ENCODE results near the gene KIF9.
"Not testable (repeated sequence)": the region's sequence is repeated elsewhere in the genome, so short reads cannot be mapped to it uniquely, and the experiment has no call there.

KIF9 gene

GRCh38 chr3:47247131-47248064 lies 35.2 kb downstream of the KIF9 start:
- no peak for DNase-seq

DNA sequence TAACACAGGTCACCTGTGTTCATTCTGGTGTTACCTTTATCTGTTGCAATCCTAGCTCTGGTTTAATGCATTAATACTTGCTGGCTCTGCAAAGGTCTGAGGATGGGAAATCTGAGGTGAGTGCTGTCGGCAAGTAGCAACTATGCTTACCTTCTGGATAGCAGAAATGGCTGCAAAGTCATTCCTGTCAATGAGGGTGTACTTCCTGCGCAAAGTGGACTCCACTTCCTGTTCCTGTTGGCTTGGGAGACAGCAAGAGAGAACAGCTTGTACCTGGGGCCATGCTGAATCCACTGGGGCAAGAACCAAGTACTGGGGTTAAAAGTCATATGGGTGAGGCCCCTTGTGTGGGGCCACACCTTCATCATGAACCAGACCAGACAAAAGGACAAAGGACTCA lies 37.3 kb downstream of the KIF9 start:
- DNase-seq, result no peak

GRCh38 chr3:47244531-47245100 lies 38.0 kb downstream of the KIF9 start:
- DNase-seq, result no peak

GRCh38 chr3:47243419-47244147 lies 39.0 kb downstream of the KIF9 start:
- no peak for DNase-seq

GRCh38 chr3:47239929-47240328 lies 42.7 kb downstream of the KIF9 start:
- no peak for DNase-seq

DNA sequence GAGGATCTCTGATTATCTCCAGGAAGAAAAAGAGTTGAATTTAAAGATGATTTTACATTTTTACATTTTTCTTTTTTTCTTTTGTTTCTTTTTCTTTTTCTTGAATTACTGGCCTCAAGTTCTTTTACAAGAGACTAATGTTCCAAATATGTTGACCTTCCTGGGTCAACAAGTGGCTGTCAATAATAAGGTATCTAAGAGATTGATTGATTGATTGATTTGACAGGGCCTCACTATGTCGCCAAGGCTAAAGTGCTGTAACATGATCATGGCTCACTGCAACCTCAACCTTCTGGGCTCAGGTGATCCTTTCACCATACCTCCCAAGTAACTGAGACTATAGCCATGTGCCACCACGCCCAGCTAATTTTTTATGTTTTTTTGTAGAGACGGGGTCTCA lies 44.6 kb downstream of the KIF9 start:
- DNase-seq, result no peak

- no peak for DNase-seq
These were observed 54.5 kb downstream of the KIF9 start for GRCh38 chr3:47228088-47228487.

DNA sequence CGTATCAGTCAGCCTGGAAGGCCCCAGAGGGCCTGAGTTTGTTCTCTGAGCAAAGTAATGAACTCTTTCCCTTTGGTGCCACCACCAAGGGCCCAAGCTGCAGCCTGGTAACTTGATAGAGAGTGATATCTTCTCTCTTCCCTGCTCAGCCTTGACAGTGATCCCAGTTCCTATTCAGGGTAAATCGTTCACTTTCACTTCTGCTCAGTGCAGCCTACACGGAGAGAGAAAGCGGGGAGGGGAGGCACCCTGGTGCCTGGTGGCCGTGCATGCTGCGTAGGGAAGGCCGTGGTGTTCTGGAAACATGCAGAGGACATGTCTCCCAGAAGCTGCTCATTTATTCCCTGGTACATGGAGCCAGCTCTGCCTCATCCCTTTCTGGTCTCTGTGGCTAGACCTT lies 54.9 kb downstream of the KIF9 start:
- DNase-seq, result no peak

- no peak for DNase-seq
These were observed 57.2 kb downstream of the KIF9 start for GRCh38 chr3:47225310-47225906.

GRCh38 chr3:47223755-47224154 lies 58.8 kb downstream of the KIF9 start:
- DNase-seq, result no peak

- DNase-seq, result no peak
These were observed 60.8 kb downstream of the KIF9 start for GRCh38 chr3:47221798-47222197.

GRCh38 chr3:47210863-47211405 lies 71.7 kb downstream of the KIF9 start:
- DNase-seq, result no peak

DNA sequence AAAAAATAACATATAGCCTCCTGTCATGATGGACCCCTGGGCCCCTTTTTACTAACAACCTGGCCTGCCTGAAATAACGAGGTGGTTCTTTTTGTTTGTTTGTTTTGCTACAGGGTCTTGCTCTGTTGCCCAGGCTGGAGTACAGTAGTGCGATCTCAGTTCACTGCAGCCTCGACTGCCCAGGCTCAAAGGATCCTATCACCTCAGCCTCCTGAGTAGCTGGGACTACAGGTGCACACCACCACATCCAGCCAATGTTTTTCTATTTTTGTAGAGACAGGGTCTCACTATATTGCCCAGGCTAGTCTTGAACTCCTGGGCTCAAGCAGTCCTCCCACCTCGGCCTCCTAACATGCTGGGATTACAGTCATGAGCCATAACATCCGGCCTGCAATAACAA lies 76.6 kb downstream of the KIF9 start:
- DNase-seq, result not testable (repeated sequence)

GRCh38 chr3:47204875-47205274 lies 77.7 kb downstream of the KIF9 start:
- DNase-seq, result no peak

GRCh38 chr3:47202542-47202941 lies 80.1 kb downstream of the KIF9 start:
- DNase-seq, result no peak

GRCh38 chr3:47197287-47197686 lies 85.3 kb downstream of the KIF9 start:
- no peak for DNase-seq

DNA sequence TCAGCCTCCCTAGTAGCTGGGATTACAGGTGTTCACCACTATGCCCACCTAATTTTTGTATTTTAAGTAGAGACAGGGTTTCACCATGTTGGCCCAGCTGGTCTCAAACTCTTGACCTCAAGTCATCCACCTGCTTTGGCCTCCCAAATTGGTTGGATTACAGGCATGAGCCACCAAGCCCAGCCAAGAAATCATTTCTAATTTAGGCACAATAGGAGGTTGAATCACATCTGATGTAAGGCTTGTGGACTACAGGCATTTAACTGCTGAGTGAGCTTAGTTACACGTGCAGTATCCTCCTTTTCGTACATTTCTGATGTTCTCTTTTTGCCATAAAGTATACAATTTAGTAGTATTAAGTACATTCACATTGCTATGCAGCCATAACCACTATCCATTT lies 87.6 kb downstream of the KIF9 start:
- no peak for DNase-seq

DNA sequence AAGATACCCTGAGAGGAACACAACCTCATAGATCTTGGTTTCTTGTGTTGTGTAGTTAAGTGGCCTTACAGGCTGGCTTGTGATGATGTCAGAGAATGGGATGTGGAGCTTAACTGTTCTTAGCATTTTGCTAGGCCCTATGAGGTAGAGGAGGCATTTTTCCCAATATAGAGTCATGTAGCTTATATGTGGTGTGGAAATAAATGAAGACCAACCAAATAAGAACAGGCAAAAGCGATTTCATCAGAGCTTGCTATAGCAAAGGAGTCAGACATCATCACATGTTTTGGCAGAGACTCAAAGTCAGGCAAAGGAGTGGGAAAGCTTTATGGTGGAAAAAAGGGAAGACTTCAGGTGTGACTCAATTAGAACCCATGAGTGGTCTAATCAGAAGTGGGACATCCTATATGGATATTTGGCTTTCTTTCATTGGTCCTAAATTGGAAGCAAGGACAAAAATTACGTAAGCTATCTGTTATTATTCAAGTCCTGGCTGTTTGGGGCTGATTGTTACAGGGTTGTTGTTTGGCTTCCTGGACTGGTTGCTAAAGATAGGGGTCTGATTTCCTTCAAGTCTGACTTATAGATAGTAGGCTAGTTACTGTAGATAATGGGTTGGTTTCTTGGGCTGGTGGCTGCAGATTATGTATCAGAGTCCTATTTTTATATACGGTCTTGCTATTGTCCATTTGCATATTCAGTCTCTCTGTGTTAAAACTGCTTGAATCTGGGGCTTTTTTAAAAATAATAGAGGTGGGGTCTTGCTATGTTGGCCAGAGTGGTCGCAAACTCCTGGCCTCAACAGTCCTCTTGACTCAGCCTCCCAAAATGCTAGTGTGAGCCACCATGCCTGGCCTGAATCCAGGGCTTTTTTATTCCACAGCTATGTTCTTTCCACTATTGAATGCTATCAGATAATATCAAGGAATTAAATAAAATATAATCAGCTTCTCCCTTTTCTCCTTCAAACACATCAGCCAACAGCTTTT lies 88.4 kb downstream of the KIF9 start:
- DNase-seq, result no peak

DNA sequence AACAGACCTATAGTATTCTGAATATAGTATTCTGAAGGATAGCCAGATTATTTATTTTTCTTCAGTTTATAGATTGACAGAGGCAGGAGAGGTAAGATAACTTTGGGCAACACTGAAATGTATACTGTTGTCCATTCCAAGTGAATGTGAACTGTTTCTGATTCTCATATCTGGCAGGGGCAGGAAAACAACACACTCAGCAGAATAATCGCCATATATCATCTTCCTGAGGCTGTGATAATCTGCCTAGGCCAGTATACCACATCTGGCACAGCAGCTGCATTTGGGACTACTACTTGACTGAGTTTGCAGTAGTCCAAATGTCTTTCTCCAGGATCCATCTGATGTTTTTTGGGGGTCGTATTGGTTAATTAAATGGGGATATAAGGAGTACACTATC lies 96.3 kb downstream of the KIF9 start:
- DNase-seq, result no peak

DNA sequence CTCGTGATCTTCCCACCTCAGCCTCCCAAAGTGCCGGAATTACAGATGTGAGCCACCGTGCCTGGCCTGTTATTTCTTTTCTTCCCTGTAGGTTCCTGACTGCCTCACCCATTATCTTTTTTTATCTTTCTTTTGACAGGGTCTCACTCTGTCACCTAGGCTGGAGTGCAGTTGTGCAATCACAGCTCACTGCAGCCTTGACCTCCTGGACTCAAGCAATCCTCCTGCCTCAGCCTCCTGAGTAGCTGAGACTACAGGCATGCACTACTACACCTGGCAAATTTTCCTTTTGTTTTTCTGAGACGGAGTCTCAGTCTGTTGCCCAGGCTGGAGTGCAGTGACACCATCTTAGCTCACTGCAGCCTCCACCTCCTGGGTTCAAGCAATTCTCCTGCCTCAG lies 100.9 kb downstream of the KIF9 start:
- not testable (repeated sequence) for DNase-seq

DNA sequence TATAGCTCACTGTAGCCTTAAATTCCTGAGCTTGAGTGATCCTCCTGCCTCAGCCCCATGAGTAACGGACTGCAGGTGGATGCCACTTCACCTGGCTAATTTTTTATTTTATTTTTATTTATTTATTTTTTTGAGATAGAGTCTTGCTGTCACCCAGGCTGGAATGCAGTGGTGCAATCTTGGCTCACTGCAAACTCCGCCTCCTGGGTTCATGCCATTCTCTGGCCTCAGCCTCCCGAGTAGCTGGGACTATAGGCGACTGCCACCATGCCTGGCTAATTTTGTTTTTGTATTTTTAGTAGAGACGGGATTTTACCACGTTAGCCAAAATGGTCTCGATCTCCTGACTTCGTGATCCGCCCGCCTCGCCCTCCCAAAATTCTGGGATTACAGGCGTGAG lies 102.6 kb downstream of the KIF9 start:
- not testable (repeated sequence) for DNase-seq
